CD8-positive, alpha-beta memory T cell (primary cell): ENCODE results near the gene SORCS1. TPM values are rescaled to one million over a fixed set of nuclear protein-coding genes. Genes with fewer than 3 reads are reported as not detected.

Source experiments
- CTCF ChIA-PET: fragments of 350-600 bp; sonication (Branson Sonifier 250); formaldehyde crosslinking; loops from one replicate; lab custom pipeline; 2021; ENCODE audit warnings: antibody characterized with exemption; lab: Charles Lee
- POLR2A ChIA-PET: fragments of 350-600 bp; sonication (Branson Sonifier 250); formaldehyde crosslinking; loops from one replicate; lab custom pipeline; 2021; ENCODE audit warnings: antibody characterized with exemption; lab: Charles Lee
- DNase-seq, 5 donors: peaks; one replicate each; pipeline versions ENCODE4 v3.0.0 to v3.0.0-alpha.2; 2020 to 2022; ENCODE audit warnings: mixed read lengths in 1 of 5
- H3K27ac ChIP-seq: one replicate; pipeline ENCODE4 v1.7.0; 2013; ENCODE audit warnings: low read depth, mild to moderate bottlenecking, low read length, moderate library complexity
- H3K27me3 ChIP-seq: 2 replicates; pipeline ENCODE4 v1.7.0; 2013; ENCODE audit warnings: low read length, mild to moderate bottlenecking; ENCODE audit not compliant: insufficient read depth, poor library complexity, severe bottlenecking
- H3K36me3 ChIP-seq: 2 replicates; pipeline ENCODE4 v1.7.0; 2013; ENCODE audit warnings: mild to moderate bottlenecking, low read length, moderate library complexity; ENCODE audit not compliant: insufficient read depth
- H3K4me1 ChIP-seq: 2 replicates; pipeline ENCODE4 v1.7.0; 2013; ENCODE audit warnings: mild to moderate bottlenecking, low read length, moderate library complexity; ENCODE audit not compliant: insufficient read depth
- H3K4me3 ChIP-seq: 2 replicates; pipeline ENCODE4 v1.7.0; 2013; ENCODE audit warnings: mild to moderate bottlenecking, low read length
- H3K9me3 ChIP-seq: 2 replicates; pipeline ENCODE4 v1.7.0; 2013; ENCODE audit warnings: mild to moderate bottlenecking, low read length
- H3K27ac Mint-ChIP-seq, 8 donors: one replicate each; pipeline ENCODE4 v1.8.0; 2020 to 2021; ENCODE audit warnings: mixed read lengths in 8 of 8, mild to moderate bottlenecking in 6 of 8, inconsistent platforms in 3 of 8, moderate library complexity in 3 of 8
- H3K27me3 Mint-ChIP-seq, 2 donors: one replicate each; pipeline ENCODE4 v1.8.0; 2020 to 2021; ENCODE audit warnings: mixed read lengths in 2 of 2, mild to moderate bottlenecking in 1 of 2, moderate library complexity in 1 of 2
- H3K36me3 Mint-ChIP-seq, 3 donors: one replicate each; pipeline ENCODE4 v1.8.0; 2020 to 2021; ENCODE audit warnings: mixed read lengths in 3 of 3, inconsistent platforms in 1 of 3, mild to moderate bottlenecking in 1 of 3
- H3K4me1 Mint-ChIP-seq, 3 donors: one replicate each; pipeline ENCODE4 v1.8.0; 2020 to 2021; ENCODE audit warnings: mixed read lengths in 3 of 3, inconsistent platforms in 1 of 3, mild to moderate bottlenecking in 1 of 3
- H3K4me3 Mint-ChIP-seq, 7 donors: one replicate each; pipeline ENCODE4 v1.8.0; 2020 to 2021; ENCODE audit warnings: mixed read lengths in 7 of 7, mild to moderate bottlenecking in 6 of 7, moderate library complexity in 4 of 7, inconsistent platforms in 2 of 7
- H3K9me3 Mint-ChIP-seq, 5 donors: one replicate each; pipeline ENCODE4 v1.8.0; 2020 to 2022; ENCODE audit warnings: mixed read lengths in 5 of 5, mild to moderate bottlenecking in 3 of 5, moderate library complexity in 2 of 5, inconsistent platforms in 1 of 5
- polyA plus RNA-seq: library from polyadenylated mRNA; unstranded; fragments of 300-500 nt; fragmentation: Illumina TruSeq; gene quantifications from one replicate; pipeline ENCODE4 v1.2.3, GENCODE V29; 2021
- total RNA-seq, 2 experiments: library from RNA; stranded (reverse); gene quantifications; one replicate each; pipeline ENCODE4 v1.2.3, GENCODE V29; 2021

SORCS1 gene
- total and polyA plus RNA-seq, 3 experiments from 2014 or later = not detected

GRCh38 chr10:107072786-107073185, 91.7 kb downstream of the SORCS1 start:
- no peaks in the 10 kb centered on the region for H3K4me1 ChIP-seq
- no peak overlapping the region for H3K27ac ChIP-seq
- H3K36me3 Mint-ChIP-seq = no peaks in the 10 kb centered on the region
- H3K4me3 Mint-ChIP-seq = no peak overlapping the region
- no peak overlapping the region for H3K4me3 ChIP-seq
- H3K27ac Mint-ChIP-seq = no peak overlapping the region
- ChIA-PET CTCF (no interaction called here), POLR2A (no interaction called here)
- DNase-seq = no peak
- H3K36me3 ChIP-seq = no peaks in the 10 kb centered on the region
- H3K9me3 Mint-ChIP-seq = peaks cover 2 to 16% (median 8%) of the 10 kb centered on the region in 5 donors
- no peaks in the 10 kb centered on the region for H3K9me3 ChIP-seq
- H3K4me1 Mint-ChIP-seq = no peaks in the 10 kb centered on the region
- H3K27me3 Mint-ChIP-seq = no peaks in the 10 kb centered on the region
- no peaks in the 10 kb centered on the region for H3K27me3 ChIP-seq

- Mint-ChIP-seq H3K36me3 (no peaks in the 10 kb centered on the region), H3K4me1 (no peaks in the 10 kb centered on the region), H3K27me3 (no peaks in the 10 kb centered on the region), H3K4me3 (no peak overlapping the region), H3K27ac (no peak overlapping the region), H3K9me3 (peaks cover 2 to 9% (median 7%) of the 10 kb centered on the region in 5 donors)
- Histone ChIP-seq H3K9me3 (no peaks in the 10 kb centered on the region), H3K4me3 (no peak overlapping the region), H3K36me3 (no peaks in the 10 kb centered on the region), H3K4me1 (no peaks in the 10 kb centered on the region), H3K27me3 (no peaks in the 10 kb centered on the region), H3K27ac (no peak overlapping the region)
- CTCF ChIA-PET = no interaction called here
- POLR2A ChIA-PET = no interaction called here
- DNase-seq = no peak
These were observed 92.5 kb downstream of the SORCS1 start for GRCh38 chr10:107072028-107072427.

GRCh38 chr10:107071301-107071700, 93.2 kb downstream of the SORCS1 start:
- no peaks in the 10 kb centered on the region for H3K36me3 ChIP-seq
- H3K4me1 ChIP-seq = no peaks in the 10 kb centered on the region
- no peak for DNase-seq
- no peak overlapping the region for H3K4me3 ChIP-seq
- Mint-ChIP-seq H3K36me3 (no peaks in the 10 kb centered on the region), H3K27ac (no peak overlapping the region), H3K9me3 (peaks cover 2 to 9% (median 7%) of the 10 kb centered on the region in 5 donors), H3K27me3 (no peaks in the 10 kb centered on the region), H3K4me1 (no peaks in the 10 kb centered on the region), H3K4me3 (no peak overlapping the region)
- ChIA-PET CTCF (no interaction called here), POLR2A (no interaction called here)
- H3K9me3 ChIP-seq = no peaks in the 10 kb centered on the region
- H3K27ac ChIP-seq = no peak overlapping the region
- no peaks in the 10 kb centered on the region for H3K27me3 ChIP-seq

DNA sequence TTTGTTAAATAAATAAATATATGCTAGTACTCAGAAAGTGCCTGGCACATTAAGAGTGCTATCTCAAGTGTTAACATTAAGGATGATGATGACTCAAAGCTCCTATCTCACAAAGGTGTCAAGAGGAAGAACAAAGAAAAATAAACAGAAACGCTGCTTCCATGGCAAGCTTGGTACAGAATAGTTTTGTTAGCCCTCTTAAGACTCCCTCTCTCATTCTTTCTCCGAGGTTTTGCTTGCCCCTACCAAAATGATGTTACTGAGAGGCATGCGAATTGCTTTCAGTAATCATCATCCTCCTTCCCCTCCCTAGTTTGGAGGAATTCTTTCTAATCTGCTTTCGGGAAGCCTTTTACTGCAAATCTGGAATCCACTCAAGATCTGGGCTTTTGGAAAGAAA, 96.7 kb downstream of the SORCS1 start:
- Mint-ChIP-seq H3K4me3 (no peak overlapping the region), H3K4me1 (no peaks in the 10 kb centered on the region), H3K36me3 (no peaks in the 10 kb centered on the region), H3K9me3 (peaks cover 2 to 11% (median 9%) of the 10 kb centered on the region in 5 donors), H3K27ac (no peak overlapping the region), H3K27me3 (no peaks in the 10 kb centered on the region)
- H3K27ac ChIP-seq = no peak overlapping the region
- no peak overlapping the region for H3K4me3 ChIP-seq
- H3K27me3 ChIP-seq = no peaks in the 10 kb centered on the region
- ChIA-PET POLR2A (no interaction called here), CTCF (no interaction called here)
- no peaks in the 10 kb centered on the region for H3K36me3 ChIP-seq
- H3K4me1 ChIP-seq = no peaks in the 10 kb centered on the region
- no peak for DNase-seq
- H3K9me3 ChIP-seq = no peaks in the 10 kb centered on the region

GRCh38 chr10:107064075-107064474, 100.4 kb downstream of the SORCS1 start:
- no peaks in the 10 kb centered on the region for H3K4me1 ChIP-seq
- DNase-seq = no peak
- Mint-ChIP-seq H3K27me3 (no peaks in the 10 kb centered on the region), H3K27ac (no peak overlapping the region), H3K36me3 (no peaks in the 10 kb centered on the region), H3K4me1 (no peaks in the 10 kb centered on the region), H3K4me3 (no peak overlapping the region), H3K9me3 (peaks cover 0 to 16% (median 9%) of the 10 kb centered on the region in 5 donors)
- no peaks in the 10 kb centered on the region for H3K27me3 ChIP-seq
- no peaks in the 10 kb centered on the region for H3K36me3 ChIP-seq
- CTCF ChIA-PET = no interaction called here
- no peak overlapping the region for H3K27ac ChIP-seq
- POLR2A ChIA-PET = no interaction called here
- no peaks in the 10 kb centered on the region for H3K9me3 ChIP-seq
- H3K4me3 ChIP-seq = no peak overlapping the region

GRCh38 chr10:107059872-107060271, 104.6 kb downstream of the SORCS1 start:
- H3K4me1 Mint-ChIP-seq = no peaks in the 10 kb centered on the region

GRCh38 chr10:107059068-107059804, 105.3 kb downstream of the SORCS1 start:
- H3K27me3 Mint-ChIP-seq = no peaks in the 10 kb centered on the region
- no peaks in the 10 kb centered on the region for H3K4me1 Mint-ChIP-seq

More at GRCh38 chr10:107059872-107060271, 104.6 kb downstream of the SORCS1 start:
- Mint-ChIP-seq H3K36me3 (no peaks in the 10 kb centered on the region), H3K27me3 (no peaks in the 10 kb centered on the region), H3K9me3 (peaks cover 0 to 17% (median 6%) of the 10 kb centered on the region in 5 donors), H3K27ac (no peak overlapping the region), H3K4me3 (no peak overlapping the region)
- DNase-seq = no peak
- Histone ChIP-seq H3K36me3 (no peaks in the 10 kb centered on the region), H3K27me3 (no peaks in the 10 kb centered on the region), H3K4me3 (no peak overlapping the region), H3K27ac (no peak overlapping the region), H3K4me1 (no peaks in the 10 kb centered on the region), H3K9me3 (no peaks in the 10 kb centered on the region)
- CTCF ChIA-PET = no interaction called here
- POLR2A ChIA-PET = no interaction called here

DNA sequence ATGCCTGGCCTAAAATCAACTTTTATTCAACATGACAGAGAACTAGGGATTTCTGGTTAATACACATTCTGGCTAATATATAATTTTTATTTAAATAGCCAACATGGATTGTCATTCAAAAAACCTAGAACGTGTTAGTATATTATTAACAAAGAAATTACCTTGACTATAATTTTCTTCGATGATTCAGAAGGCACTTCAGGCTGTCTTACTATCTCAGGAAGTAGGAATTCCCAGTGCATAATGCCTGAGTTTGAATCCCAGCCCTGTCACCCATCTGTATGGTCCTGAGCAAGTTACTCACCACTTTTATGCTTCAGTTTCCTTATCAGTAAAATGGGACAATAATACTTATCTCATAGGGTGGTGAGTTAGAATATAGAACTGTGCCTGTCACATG, 106.2 kb downstream of the SORCS1 start:
- Histone ChIP-seq H3K4me3 (no peak overlapping the region), H3K4me1 (no peaks in the 10 kb centered on the region), H3K27me3 (no peaks in the 10 kb centered on the region), H3K27ac (no peak overlapping the region), H3K9me3 (no peaks in the 10 kb centered on the region), H3K36me3 (no peaks in the 10 kb centered on the region)
- H3K27me3 Mint-ChIP-seq = no peaks in the 10 kb centered on the region
- no peaks in the 10 kb centered on the region for H3K36me3 Mint-ChIP-seq
- peaks cover 0 to 11% (median 5%) of the 10 kb centered on the region in 5 donors for H3K9me3 Mint-ChIP-seq
- H3K27ac Mint-ChIP-seq = no peak overlapping the region
- ChIA-PET POLR2A (no interaction called here), CTCF (no interaction called here)
- no peak for DNase-seq
- H3K4me1 Mint-ChIP-seq = no peaks in the 10 kb centered on the region
- H3K4me3 Mint-ChIP-seq = no peak overlapping the region

More at GRCh38 chr10:107059068-107059804, 105.3 kb downstream of the SORCS1 start:
- no peaks in the 10 kb centered on the region for H3K27me3 ChIP-seq
- no peaks in the 10 kb centered on the region for H3K4me1 ChIP-seq
- H3K36me3 ChIP-seq = no peaks in the 10 kb centered on the region
- H3K27ac ChIP-seq = no peak overlapping the region
- H3K9me3 ChIP-seq = no peaks in the 10 kb centered on the region
- H3K9me3 Mint-ChIP-seq = peaks cover 0 to 11% (median 5%) of the 10 kb centered on the region in 5 donors
- no peak overlapping the region for H3K4me3 ChIP-seq
- no peak for DNase-seq
- no peak overlapping the region for H3K4me3 Mint-ChIP-seq
- ChIA-PET POLR2A (no interaction called here), CTCF (no interaction called here)
- no peaks in the 10 kb centered on the region for H3K36me3 Mint-ChIP-seq
- no peak overlapping the region for H3K27ac Mint-ChIP-seq
